AG09319 (cell line): ENCODE results near the gene DDX50.
"Not testable (repeated sequence)": the region's sequence is repeated elsewhere in the genome, so short reads cannot be mapped to it uniquely, and the experiment has no call there.

Experiments
- DNase-seq: peaks from one replicate; pipeline ENCODE4 v3.0.0-alpha.2; 2010; ENCODE audit warnings: low read depth; ENCODE audit errors: extremely low read depth
- CTCF ChIP-seq: IDR thresholded peaks from 2 replicates; pipeline ENCODE4 v1.5.1; 2011; ENCODE audit warnings: low read depth, mild to moderate bottlenecking, inconsistent platforms, low read length, moderate library complexity

The DDX50 gene

GRCh38 chr10:68924593-68924992 is 23.5 kb downstream of the DDX50 start:
- no peak for DNase-seq
- no peak for TF ChIP-seq CTCF

GRCh38 chr10:68925489-68925888 is 24.4 kb downstream of the DDX50 start:
- DNase-seq: no peak
- no peak for TF ChIP-seq CTCF

- DNase-seq: not testable (repeated sequence)
Measured at GRCh38 chr10:68929157-68929556, 28.0 kb downstream of the DDX50 start.

GRCh38 chr10:68929888-68930287 is 28.8 kb downstream of the DDX50 start:
- DNase-seq: not testable (repeated sequence)

- not testable (repeated sequence) for DNase-seq
Measured at GRCh38 chr10:68932860-68933259, 31.7 kb downstream of the DDX50 start.

DNA sequence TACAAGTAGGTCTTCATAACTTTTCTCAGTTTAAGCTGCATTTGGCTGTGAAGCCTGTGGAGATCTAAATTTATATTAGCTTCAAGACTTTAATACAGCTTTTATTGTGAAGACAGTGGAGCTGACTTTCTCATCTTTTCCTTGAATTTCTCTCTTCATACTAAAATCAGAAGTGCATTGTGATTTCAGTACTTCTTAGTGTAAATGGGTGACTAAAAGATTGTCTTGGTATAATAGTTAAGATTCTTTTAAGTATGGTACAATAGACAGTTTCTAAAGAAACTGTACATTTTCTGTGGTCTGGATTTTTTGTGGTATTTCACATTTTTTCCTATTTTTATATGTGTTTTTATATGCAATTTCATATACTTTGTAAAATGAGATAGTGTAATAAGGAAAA is 33.9 kb downstream of the DDX50 start:
- TF ChIP-seq CTCF: no peak
- no peak for DNase-seq

DNA sequence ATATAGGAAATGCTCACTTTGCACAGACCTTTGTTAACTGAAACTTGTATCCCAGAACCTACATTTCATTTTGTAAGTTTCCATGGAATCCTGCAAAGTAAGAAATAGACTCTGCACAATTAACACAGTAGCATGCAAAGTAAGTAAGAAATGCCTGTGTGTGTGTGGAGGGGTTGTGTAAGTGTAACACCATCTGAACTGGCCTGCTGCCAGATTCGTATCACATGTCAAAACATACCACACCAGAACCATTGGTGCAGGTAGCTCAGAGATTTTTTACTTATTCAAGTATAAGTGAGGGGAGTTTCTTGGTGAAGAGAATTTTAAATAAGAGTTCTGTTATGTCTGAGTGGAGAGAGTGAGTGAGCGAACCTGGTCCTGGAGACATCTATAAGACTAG is 37.0 kb downstream of the DDX50 start:
- no peak for DNase-seq
- TF ChIP-seq CTCF: no peak

- no peak for TF ChIP-seq CTCF
- DNase-seq: no peak
Measured at GRCh38 chr10:68938884-68939283, 37.8 kb downstream of the DDX50 start.

- DNase-seq: not testable (repeated sequence)
Measured at GRCh38 chr10:68940917-68941316, 39.8 kb downstream of the DDX50 start.

DNA sequence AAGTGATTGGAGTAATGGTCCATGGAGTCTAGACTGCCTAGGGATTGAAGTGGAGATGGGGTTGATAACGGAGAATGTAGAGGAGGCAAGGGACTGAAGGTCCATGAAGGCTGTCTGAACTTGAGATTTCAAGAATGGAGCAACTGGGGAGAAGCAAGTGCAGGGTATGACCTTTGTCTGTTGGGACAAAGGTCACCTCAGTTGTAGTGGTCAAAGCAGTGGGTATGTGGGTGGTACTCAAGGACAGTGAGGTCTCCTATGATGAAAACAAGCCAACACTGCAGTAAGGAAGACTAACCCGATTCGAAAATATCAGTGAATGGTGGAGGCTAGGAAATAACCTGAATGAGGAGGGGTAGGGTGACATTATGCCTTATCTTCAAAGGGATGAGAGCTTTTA is 49.5 kb downstream of the DDX50 start:
- no peak for DNase-seq
- TF ChIP-seq CTCF: no peak
